DMS153 (cell line): ENCODE results near the gene SQSTM1.

ENCODE experiments used
- DNase-seq: peaks from one replicate; lab custom pipeline; 2025; lab: John Stamatoyannopoulos, UW

SQSTM1 gene

DNA sequence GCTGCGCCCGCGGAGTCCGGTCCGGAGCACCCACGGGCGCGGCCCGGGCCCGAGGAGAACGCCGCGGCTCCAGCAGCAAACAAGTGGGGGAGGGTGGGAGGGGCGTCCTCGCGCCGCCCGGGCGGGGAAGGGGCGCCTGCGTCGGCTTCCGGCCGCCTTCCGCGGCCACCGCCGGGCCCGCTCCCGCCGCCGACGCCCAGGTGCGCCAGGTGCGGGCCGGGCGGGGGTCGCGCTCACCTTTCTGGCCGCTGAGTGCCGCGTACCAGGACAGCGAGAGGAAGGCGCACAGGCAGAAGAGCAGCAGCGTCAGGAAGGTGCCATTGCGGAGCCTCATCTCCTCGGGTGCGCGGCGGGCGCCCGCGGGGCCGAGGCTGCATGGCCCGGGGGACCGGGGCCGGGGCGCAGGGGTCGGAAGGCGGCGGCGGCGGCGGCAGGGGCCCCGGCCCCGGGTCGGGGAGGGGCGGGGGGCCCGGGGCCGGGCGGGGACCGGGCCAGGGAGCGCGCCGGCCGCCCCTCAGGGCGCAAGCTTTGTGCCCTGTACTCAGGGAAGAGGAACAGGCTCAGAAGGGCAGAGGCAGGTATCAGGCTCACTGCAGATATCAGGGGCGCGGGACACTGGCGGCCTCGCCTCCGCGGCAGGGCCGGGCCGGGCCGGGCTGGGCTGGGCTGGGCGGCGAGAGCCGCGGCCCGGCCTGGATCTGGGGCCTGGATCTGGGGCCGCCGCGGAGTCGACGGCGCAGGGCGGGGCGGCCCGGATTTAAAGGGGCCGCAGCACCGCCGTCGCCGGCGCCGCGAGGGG, 14.3 kb upstream of the SQSTM1 start, which contains the start of gene MGAT4B:
Gene MGAT4B (minus strand): TSS at position 617 of the 799 bp plus-strand sequence. CDS start 283 bp downstream, at position 334.
- no peak for DNase-seq

DNA sequence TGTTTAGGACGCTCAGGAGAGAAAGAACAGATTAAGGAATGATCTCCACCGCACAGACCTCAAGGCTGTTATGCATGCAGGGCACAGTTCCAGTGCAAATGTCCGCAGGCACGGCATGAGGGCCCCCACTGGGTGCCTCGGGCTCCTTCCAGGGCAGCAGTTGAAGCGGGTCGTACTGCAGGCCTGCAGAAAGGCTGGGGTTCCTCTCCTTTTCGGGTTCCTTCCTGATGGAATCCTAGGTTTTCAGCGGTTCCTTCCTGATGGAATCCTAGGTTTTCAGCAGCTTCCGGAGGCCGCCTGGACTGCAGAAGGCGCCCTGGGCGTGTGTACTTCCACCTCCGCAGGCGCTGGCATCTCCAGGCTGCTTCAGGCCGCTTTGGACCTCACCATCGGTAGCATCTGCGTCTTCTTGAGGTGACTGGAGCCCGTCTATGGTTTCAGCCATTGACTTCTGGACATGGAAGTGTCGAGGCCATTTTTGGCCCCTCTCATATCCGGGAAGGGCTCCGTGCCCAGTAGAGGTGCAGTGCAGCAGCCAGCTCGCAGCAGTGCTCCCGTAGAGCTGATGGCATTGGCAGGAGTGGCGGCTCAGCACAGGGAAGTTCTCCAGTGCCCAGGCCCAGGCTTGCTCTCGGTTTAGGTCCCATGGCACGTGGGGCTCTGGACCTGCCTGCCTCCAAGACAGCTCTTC, 8.4 kb upstream of the SQSTM1 start:
- DNase-seq = no peak

DNA sequence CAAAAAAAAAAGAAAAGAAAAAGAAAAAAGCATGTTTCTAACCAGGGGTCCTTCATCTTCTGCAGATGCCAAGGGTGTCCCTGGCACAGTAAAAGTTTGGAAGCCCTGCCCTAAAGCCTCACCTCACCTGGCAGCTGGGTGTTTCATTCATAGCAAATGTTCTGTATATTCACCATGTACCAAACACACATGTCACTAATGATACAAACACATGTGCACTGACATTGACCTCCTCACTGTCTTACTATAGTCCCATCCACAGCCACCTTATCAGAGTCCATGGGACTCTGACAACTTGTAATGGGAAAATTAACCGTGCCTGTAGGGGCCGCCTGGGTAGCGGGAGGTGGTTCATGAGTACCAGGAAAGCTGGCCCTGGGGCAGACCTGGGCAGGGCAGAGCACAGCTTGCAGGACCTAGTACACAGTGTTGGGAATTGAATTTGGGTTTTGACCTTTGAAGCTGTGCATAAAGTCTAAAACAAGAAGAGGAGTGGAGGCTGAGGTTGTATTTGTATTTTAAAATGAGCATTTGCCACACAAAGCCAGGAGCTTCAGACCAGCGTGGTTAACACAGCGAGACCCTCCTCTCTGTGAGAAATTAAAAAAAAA, 7.6 kb upstream of the SQSTM1 start:
- DNase-seq = no peak

DNA sequence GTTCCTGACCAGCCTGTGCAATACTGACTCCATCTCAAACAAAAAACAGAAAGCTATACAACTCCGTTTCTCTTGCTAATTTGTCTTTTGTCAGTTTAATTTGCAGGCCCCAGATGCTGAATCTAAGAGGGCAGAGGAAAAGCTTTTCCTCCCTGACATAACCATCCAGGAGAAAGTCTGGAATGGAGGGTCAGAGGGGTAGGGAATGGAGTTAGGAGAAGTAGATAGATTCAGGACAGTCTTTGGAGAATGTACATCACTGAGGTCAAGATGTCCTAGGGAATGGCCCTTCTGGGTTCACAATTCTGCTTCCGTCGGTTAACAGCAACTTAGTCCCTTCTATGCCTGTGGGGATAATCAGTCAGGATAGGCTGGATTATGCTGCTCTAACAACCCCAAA, 6.6 kb upstream of the SQSTM1 start:
- DNase-seq = no peak

DNA sequence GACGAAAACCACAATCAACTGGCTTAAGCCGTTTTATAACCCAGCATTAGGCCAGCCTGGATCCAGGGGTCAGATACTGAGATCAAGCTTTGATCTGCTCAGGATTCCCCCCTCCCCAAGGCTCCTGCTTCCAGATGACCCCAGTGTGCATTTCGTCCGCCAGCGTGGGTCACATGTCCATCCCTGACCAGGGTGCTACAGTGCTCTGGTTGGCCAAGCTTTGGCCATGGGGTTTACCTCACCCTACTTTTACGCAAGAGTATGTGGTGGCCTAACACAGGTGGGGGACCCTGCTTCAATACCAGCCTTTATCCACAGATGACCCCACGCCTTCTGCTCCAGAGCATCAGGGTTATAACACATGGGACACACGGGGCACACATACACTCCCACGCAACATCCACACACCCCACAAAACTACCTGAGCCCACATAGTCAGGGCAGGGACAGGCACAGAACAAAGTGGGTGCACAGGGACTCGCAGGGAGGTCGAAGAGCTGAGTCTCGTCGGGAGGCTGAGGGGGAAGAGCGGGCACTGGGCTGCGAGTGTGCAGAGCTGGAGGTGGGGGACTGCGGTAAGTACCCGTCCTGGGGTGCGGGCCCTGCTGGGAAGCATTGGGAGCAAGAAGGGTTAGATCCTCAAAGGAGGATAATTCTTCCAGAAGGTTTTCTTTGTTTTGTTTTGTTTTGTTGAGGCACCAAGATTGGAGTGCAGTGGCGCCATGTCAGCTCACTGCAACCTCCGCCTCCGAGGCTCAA, 5.0 kb upstream of the SQSTM1 start:
- DNase-seq = no peak

DNA sequence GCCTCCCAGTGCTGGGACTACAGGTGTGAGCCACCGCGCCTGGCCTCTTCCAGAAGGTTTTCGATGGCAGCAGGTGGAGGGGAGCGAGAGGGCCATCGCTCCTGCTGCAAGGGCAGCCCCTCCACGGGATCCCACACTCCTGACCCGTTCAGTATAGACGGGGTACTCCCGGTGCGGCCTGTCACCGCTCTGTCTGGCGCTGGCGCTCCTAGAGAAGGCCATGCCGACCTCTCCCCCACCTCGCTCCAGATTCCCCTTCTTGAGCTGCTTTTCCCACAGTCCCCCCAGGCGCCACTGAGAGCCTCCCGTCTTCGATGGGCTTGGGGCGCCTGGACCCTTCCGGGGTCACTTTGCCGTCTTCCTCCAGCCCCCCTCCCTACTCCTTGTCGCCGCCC, 4.3 kb upstream of the SQSTM1 start:
- no peak for DNase-seq

DNA sequence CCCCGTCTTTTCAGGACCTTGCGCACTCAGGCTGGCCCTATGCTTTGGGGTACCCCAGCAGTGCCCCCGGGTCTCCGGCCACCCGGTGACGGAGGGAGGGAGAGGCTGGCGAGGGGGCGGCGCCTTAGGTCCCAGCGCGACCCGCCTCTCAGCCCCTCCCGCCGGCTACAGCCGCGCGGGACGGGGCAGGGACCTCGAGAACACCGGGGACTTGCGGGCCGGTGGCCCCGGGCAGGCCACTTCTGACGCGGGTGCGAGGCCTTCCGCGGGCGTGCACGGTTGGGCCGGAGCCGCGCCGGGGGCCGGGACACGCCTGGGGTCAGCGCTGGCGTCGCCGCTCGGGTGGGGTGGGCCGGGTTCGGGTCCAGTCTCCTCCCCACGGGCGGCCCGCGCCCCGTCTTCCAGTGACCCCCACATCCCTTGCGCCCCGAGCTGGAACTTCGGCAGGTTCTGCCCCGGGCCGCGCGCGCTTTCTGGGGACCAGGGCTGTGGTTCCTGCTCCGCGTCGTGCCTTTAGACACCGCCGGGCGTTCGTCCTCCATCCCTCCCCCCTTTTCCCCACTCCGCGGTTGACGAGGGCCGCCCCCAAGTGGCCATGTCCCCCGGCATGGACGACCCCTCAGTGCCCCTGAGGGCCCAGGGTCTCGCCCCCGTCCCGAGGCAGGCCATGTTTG, 3.8 kb upstream of the SQSTM1 start:
- DNase-seq = no peak

DNA sequence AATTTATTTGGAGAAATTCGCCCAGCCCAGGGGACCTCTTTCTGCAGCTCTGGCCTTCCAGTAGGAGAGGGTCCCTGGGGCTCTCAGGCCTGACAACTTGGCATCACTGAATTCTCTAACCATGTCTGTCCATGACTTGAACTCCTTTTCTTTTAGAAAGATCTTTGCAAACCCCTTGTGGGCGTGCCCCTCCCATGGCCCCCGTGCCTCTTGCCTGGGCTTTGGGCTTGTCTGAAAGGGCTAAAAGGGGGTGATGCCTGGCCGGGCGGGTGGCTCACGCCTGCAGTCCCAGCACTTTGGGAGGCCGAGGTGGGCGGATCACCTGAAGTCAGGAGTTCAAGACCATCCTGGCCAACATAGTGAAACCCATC, 3.2 kb upstream of the SQSTM1 start:
- DNase-seq = no peak

DNA sequence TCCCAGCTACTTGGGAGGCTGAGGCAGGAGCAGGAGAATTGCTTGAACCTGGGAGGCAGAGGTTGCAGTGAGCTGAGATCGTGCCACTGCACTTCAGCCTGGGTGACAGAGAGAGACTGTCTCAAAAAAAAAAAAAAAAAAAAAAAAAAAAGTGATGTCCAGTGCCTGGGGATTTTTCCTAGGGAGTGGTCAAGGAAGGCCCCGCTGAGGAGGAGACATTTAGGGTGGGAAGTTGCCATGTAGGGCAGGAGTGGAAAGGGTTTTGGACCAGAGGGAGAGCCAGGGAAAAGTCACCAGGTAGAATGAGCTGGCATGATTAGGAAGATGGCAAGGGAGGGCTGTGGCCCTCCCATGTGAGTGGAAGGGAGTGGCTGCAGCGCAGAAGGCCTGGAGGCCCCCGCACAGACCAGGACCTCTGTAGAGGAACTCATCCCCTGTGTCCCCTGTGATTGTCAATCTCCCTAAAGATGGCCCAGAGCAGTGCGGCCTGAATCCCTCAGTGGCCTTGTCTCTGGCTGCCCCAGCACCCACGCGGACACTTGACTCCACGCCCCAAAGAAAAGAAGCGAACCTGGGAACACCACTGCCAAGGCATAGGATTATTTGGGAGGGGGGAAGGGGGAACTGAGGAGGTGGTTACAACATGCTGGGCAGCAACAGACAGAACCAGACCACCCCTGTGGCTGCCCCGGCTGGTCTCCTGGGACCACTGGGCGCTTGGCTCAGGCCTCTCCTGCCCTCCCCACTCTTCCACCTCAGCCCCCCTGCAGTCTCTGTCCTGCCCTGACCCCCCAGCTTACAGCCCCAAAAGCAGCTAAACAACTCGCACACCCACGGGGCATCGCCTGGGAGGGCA, 2.6 kb upstream of the SQSTM1 start:
- no peak for DNase-seq

DNA sequence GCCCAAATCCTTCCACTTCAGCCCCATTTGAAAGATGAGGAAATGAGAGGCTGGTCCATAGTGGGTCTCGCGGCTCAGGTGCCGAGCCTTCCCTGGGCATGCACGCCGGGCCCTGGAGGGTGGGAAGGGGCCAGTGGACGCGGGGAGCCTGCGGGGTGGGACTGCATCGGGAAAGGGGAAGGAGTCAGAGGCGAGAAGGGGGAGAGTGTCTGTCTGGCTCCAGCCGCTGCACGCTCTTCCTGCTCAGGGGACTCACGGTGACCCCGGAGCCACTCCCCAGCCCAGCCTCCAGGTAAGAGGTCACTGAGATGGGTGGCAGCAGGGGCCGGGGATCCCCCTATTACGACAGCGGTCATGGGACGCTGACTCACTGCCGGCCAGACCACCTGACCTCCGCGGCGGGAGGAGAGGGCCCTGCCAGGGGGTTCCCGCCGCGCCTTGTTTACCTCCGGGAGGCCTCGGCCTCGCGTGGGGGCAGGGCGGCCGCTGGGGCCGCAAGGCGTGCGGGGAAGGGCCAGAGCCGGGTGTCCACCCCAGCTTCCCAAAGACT, 1.9 kb upstream of the SQSTM1 start:
- peak; percentile 57 for DNase-seq

DNA sequence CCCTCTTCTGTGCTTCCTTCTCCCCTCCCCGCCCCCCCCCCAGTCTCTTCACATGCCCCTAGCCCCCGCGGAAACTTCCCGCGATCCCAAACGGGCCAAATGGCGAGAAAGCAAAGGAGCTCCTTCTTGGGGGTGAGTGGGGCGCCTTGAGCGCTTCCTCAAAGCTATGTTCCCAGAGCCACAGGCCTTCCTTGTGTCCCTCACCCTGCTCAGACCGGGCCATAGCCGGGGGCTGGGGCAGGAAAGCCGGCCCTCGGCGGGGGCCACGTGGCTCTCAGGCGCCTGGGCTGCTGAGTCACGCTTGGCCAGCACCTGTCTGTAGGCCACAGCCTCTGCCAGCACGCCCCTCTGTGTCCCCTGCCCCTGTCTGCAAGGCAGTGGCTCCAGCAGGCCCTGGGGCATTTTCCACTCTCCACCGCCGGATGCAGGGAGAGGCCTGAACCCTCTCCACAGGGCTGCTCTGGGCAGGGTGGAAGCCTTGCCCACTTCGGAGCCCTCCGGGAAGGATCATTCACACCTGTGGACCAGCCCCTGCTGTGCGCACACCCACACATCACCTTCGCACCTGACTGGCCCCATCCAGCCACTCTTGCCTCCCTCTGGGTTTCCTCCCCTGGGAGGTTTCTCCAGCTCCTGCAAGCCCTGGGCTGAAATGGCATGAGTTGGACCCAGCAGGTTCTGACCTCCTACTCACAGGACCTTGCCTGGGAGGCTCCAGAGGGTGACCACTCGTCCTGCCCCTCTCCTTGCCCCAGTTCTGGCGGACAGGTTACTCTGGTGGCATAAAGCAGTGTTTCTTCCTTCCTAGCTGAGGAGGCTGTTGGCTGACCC, 1.2 kb upstream of the SQSTM1 start:
- DNase-seq = peak; percentile 54

DNA sequence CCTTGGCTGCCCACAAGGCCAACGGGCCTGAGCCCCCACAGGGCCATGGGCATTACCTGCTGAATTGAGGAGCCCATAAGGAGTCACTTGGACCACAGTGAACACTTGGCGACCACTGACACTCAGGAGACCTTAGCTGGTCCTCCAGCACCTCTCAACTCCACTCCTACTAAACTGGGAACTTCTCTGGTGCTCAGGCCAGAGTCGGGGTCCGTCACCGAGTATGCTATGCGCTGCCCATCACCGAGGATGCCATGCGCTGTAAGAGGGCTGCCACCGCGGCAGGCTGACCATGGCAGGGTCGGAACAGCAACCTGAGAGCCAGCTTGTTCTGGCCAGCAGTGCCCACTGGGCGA, 600 bp upstream of the SQSTM1 start:
- DNase-seq = no peak

DNA sequence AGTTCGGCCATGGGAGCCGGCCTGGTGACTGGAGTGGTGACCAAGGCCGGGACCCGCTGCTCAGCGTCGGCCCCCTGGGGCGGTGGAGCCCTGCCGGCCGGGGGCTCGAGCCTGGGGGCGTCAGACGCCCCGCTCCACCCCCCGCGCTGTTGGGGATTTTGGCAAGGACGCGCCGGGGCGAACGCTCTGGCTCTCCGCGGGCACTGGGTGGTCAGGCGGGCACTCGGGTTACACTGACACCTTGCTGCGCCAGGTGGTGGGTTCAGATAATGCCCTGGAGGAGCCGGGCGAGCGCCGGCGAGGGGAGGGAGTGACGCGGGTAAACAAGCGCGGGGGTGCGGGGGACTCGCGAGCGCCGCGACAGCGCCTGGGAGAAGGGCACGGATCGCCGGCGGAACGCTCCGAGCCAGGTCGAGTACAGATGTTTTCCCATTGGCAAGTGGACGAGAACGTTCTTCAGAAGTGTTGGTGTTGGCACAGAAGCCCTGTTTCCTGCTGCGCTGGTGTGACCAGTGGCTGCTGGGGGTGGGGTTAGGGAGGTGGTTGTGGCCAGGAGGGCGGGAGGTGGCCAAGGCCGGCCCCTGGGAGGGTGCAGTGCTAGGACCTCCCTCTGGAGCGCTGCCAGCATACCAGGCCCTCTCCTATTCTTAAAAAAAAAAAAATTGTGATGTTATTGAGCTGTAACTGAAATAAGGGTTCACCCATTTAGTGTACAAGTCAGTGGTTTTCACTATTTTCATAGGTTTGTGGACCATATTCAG, 773 bp downstream of the SQSTM1 start:
- peak; percentile 57 for DNase-seq

DNA sequence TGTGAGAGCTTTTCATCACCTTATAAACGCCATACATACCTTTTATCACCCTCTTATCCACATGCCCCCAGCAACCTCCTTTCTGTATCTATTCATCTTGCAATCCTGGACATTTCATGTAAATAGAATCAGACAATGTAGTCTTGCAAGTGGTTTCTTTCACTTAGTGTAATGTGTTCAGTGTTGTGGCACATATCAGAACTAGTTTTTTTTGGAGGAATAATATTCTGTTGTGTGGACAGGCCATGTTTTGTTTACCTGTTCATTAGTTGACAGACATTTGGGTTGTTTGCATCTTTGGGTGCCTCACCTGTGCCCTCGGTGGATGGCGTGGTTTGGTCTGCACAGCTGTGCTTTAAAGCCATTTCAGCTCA, 1.3 kb downstream of the SQSTM1 start:
- no peak for DNase-seq

DNA sequence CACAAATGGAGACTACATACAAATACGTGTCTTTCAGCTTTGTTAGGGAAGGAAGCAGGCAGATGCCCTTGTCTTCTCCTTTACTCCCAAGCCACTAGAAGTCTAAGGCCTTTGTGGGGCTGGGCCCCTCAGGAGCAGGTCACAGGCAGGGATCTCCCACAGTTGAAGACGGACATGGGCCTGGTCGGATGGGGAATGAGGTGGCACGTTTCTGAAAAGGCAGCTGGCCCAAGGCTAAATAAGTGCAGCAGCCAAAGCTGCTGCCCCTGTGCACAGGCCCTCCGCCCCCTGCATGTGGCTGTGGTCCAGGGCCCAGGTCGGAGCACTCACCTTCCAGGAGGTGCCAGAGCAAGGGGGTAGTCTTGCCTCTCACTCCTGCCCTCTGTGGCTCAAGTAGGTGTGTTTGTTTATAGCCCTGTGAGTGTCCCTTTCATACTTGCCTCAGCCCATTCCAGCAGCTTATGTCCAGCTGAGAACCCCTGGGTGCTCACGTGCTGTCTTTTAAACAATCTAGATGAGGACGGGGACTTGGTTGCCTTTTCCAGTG, 1.8 kb downstream of the SQSTM1 start:
- no peak for DNase-seq

DNA sequence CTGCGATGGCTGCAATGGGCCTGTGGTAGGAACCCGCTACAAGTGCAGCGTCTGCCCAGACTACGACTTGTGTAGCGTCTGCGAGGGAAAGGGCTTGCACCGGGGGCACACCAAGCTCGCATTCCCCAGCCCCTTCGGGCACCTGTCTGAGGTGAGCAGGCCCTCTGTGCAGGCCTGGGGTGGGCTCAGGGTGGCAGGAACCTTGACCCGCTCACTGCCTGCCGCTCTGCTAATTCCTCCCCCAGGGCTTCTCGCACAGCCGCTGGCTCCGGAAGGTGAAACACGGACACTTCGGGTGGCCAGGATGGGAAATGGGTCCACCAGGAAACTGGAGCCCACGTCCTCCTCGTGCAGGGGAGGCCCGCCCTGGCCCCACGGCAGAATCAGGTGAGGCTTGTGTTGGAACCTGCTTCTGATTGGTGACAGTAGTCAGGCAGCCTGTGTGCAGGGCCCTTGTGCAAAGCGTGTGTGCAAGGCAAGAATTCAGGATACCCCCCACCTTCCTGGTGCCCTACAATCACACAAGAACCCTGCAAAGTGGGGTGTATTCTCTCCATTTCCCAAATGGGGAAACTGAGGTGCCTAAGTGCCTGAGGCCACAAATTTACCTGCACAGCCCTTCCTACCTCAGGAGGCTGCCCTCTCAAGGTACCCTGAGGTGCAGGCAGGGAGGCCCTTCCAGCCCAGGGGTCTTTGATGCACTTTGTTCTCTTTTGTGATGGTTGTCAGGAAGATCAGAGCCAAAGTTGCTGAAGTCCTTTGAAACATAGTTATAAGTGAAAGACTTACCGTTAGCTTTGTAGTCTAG, 3.4 kb downstream of the SQSTM1 start:
- DNase-seq = no peak

DNA sequence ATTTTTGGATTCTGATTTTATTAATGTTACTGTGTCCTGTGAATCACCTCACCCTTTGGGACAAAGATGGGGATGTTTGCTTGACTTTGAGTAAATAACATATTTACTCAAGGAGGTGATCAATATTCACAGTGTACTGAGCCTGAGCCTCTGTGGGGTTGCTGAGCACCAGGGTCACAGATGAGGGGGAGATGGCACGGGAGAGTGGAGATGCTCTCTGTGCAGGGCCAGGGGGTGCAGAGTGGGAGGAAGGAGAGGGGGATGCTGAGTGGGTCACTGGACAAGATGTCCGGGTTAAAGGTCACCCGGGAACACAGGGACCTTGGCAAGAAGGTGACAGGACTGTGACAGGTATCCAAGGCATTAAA, 4.0 kb downstream of the SQSTM1 start:
- DNase-seq = no peak

DNA sequence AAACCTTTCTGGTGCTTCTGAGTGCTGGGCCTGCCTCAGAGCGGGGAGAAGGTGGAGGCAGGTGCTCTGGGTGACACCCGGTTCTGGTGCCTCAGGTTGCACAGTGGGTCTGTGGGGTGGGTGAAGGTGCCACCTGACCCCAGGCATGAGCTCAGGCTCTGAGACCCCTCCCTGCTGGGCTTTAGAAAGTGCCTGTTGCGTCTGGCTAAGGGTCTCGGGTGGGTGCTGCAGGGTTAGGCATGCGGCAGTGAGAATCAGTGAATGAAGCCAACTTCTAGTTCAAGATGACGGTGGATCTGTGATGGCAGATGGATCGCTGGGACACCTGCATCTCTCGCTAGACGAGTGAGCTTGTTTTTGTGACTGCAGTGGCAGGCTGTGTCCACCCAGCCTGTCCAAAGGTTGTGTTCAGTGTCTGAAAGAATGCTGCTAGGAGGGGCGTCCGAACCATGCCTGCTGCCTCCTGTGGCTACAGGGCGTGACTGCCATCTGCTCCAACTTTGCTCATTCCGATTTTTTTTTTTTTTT, 5.0 kb downstream of the SQSTM1 start:
- DNase-seq = no peak
